Activated CD8-positive, alpha-beta memory T cell treated with anti-CD3 and anti-CD28 coated beads, Interleukin-2, amount 50 U/mL, for 48 hours (primary cell): ENCODE data around the gene C3orf70.

ENCODE experiments used
- DNase-seq: peaks from one replicate; pipeline ENCODE4 v3.0.0-alpha.2; 2020

C3orf70 gene

GRCh38 chr3:185046603-185047002 is 106.3 kb downstream of the C3orf70 start:
- no peak for DNase-seq

DNA sequence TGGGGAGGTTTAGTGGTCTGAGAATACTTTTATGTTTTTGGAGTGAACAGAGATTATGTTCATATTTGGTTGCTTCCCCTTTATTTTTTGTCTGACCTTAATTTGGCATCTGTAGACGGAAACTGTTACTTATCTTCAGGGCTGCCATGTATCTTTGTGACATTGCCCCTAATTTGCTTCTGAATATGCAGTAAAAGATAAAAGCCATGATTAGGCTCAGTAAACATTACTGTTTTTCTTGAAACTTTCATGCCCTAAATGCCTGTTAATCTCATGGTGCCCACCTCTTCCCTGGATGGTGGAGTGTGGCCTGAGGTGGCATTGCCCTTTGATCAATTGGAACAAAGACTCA is 106.7 kb downstream of the C3orf70 start:
- DNase-seq = no peak

DNA sequence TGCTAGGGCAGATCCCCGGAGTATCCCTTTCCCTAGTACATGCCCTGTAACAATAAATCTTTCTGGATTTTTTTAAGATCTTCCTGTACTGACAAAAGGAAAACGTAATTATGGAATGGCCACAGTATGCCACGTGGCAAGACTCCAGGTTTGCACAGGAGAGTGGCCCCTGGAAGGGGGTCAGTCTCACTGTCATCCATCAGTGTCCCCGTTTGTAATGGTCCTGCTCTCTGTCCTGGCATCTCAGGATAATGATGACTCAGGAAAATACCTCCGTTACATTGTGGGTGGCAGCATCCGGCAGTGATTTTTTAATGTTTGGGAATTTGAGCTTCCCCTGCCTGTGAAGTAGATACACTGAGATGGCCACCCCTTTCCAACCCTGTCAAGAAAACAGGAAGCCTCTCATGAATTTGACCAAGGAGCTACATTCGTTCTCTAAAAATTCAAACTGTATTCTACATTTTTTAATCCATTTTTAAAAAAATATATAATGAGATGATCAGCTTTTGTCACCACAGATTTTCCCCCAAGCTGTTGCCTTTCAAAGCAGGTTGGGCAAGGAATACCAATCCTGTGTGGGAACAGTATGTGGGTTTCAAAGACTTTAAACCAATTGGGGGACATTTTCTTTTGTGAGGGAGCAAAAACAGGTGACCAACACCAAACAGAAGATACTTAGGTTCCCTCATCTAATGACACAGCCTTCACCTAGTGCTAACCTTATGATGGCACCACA is 110.4 kb downstream of the C3orf70 start:
- DNase-seq = no peak

DNA sequence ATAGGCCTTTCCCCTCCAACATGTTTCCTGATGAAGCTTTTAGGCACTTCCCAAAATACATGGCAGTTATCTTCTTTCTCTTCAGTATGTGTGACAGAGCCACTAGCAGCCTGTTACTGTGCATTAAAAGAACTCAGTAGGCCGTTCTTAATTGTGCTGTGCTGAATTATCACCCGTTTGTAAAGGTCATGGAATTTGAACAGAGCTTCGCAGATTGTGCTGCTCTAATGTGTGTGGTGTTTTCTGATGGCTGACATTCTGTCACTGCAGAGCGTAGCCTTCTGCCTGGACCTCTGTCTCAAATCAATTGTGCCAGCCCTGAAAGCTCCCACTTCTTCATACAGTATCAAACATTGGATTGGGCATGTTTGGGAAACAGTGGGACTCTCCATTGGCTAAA is 111.3 kb downstream of the C3orf70 start:
- DNase-seq = no peak

GRCh38 chr3:185040425-185040824 is 112.4 kb downstream of the C3orf70 start:
- no peak for DNase-seq

DNA sequence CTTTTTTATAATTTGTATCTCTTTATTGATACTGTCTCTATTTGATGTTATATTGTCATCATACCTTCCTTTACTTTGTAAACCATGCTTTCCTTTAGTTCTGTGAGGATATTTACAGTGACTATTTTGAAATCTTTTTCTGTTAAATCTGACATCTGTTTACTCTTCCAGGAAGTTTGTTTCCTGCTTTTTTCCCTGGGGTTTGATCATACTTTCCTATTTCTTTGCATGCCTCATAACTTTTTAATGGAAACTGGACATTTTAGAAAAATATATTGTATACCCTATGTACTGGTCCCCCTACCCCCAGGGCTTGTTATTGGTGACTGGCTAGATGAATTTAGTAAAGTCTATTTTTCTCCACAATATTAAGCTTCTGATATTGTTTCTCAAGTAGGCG is 115.1 kb downstream of the C3orf70 start:
- no peak for DNase-seq

GRCh38 chr3:185030951-185031350 is 121.9 kb downstream of the C3orf70 start:
- DNase-seq = no peak

- no peak for DNase-seq
These were observed 122.5 kb downstream of the C3orf70 start for GRCh38 chr3:185030399-185030798.

GRCh38 chr3:185029086-185029485 is 123.8 kb downstream of the C3orf70 start:
- no peak for DNase-seq

DNA sequence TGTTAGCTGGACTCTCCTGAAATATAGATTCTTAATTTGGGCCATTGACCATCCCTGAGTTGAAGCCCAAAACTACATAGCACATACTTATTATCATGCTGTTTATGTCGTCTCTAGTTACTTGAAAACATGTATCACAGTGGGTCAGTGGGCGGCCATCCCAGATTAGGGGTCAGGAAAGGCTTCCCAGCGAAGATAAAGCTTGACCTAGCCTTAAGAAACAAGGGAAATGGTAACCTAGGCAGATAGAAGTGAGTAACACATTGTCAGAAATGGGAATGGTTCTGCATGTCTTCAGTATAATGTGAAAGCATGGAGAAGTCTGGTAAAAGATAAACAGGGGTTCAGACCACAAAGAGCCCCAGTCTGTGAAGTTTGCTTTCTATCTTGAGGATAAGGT is 124.7 kb downstream of the C3orf70 start:
- DNase-seq = no peak
